GM21526 (cell line): ENCODE results near the gene NACC2.
"Not testable (repeated sequence)": the region's sequence is repeated elsewhere in the genome, so short reads cannot be mapped to it uniquely, and the experiment has no call there.

Experiments
- ATAC-seq: cut with Tn5 transposase; IDR thresholded peaks from one replicate; pipeline ENCODE4 v1.9.1; 2021; ENCODE audit warnings: moderate library complexity; ENCODE audit not compliant: unreplicated experiment, low FRiP score

The NACC2 gene

DNA sequence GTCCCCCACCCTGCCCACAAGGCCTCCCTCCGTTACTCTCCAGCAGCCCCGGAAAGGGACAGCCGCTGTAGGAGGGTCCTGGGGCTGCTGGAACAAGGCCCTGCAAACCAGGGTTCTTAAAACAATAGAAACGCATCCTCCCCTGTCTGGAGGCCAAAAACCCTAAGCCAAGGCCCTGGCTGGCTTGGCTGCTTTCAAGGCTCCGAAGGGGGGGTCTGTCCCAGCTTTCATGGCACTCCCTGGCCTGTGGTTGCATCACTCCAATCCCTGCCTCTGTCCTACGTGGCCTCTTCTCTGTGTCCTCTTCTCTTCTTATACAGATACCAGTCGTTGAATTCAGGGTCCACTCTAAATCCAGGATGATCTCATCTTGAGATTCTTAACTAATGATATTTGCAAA is 126.5 kb downstream of the NACC2 start:
- ATAC-seq, result no peak

DNA sequence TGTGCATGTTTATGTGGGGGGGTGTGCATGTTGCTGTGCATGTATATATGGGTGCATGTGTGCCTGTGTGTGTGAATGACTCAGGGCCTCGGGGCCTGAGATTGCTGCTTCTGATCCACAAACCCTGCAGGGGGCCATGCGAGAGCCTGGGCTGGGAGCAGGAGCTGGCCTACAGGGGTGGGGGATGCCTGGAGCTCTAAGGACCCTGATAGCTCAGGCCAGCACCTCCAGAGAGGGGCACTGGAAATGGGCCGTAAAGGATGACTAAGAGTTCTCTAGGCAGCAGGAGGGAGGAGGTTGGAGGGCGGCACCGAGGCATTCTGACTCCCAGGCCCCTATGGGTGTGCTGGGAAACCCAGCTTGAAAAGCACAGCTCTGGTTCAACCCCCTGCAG is 127.0 kb downstream of the NACC2 start:
- ATAC-seq, result no peak

DNA sequence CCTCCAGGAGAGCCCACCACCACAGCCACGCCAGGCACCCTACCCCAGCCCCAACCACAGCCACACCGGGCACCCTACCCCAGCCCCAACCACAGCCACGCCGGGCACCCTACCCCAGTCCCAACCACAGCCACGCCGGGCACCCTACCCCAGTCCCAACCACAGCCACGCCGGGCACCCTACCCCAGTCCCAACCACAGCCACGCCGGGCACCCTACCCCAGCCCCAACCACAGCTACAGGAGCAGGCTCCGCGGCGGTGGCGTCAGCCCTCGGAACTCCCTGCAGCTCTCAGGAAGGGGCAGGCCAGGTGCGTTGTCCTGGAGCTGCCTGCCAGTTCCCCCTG is 128.2 kb downstream of the NACC2 start:
- not testable (repeated sequence) for ATAC-seq

DNA sequence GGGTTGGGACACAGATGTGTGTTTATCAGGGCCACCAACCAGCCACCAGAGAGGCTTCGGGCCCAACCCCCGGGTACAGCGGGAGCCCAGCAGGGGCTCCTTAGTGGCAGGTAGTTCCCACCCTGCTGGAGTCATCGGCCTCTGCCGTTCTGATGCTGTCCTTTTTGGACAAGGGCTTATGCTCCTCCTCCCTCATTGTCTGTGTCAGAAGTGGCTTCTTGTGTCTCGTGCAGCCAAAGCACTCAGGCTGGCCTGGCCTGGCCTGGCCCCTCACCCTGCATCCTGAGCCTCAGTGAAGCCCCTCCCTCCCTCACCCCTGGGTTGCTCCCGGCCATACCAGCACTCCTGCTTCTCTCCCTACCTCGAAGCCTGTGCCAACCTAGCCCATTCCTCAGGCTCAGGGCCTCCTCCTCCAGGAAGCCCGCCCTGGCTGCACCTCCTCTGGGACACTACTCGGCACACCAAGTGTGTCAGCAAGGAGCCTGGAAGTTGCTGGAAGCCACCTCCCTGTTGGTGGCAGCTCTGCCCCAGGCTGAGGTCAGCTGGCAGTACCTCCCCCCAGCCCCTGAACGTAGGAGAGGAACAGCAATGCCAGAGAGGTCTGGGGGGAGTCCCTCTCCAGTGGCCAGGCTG is 129.8 kb downstream of the NACC2 start:
- ATAC-seq, result no peak

DNA sequence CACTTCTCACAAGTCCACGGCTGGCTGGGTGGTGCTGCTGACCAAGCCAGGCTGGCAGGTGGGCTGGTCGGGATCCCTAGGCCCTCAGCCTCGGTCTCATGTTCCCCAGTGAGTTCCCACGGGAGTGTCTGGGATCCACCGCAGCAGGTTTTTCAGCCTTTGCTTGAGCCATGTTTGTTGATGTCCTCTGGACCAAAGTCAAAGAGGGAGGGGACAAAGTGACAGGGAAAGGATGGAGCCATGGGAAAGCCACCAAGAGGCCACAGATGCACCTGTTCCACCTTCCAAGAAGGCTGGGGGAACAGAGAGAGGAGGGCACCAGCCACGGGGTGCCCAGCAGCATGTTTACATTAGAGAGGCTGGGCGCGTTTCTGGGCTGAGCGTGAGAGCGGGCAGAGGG is 131.2 kb downstream of the NACC2 start:
- no peak for ATAC-seq

DNA sequence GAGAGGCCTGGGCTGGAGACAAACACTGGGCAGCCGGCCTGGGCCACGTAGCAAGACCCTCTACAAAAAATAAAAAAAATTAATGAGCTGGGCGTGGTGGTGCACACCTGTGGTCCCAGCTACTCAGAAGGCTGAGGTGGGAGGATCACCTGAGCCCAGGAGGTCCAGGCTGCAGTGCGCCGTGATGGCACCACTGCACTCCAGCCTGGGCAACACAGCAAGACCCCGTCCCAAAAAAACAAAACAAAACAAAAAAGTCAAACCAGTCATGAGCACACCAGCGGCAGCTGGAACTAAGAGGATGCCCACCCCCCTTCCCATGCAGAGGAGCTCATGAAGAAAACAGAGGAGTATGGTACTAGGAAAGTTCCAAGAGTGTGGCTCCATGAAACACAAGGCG is 131.8 kb downstream of the NACC2 start:
- no peak for ATAC-seq

DNA sequence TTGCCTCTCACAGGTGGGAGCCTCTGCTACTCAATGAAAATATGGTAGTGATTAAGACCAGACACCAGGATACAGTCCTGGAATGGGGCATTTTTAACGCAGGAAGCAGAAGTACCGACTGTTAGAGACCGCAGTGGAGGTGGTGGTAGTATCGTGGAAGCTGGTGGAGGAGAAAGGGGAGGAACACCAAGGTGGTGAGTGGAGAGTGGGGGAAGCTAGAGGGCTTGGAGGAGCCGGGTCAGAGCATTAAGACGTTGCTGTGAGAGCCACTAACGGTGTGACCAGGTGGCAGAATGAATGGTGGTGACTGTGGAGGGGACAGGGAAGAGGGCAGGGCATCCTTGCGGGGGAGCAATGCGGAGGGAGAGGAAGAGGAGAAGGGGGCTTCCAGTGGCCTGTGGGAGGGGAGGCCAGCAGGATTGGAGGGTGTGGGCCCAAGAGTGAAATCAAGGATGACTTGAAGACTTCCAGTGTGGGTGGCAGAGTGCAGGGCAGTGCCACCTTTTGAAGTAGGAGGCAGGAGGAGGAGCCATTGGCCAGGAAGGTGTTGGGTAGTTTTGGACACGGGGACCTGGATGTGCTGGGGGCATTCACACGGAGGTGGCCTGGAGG is 132.3 kb downstream of the NACC2 start:
- ATAC-seq, result no peak

DNA sequence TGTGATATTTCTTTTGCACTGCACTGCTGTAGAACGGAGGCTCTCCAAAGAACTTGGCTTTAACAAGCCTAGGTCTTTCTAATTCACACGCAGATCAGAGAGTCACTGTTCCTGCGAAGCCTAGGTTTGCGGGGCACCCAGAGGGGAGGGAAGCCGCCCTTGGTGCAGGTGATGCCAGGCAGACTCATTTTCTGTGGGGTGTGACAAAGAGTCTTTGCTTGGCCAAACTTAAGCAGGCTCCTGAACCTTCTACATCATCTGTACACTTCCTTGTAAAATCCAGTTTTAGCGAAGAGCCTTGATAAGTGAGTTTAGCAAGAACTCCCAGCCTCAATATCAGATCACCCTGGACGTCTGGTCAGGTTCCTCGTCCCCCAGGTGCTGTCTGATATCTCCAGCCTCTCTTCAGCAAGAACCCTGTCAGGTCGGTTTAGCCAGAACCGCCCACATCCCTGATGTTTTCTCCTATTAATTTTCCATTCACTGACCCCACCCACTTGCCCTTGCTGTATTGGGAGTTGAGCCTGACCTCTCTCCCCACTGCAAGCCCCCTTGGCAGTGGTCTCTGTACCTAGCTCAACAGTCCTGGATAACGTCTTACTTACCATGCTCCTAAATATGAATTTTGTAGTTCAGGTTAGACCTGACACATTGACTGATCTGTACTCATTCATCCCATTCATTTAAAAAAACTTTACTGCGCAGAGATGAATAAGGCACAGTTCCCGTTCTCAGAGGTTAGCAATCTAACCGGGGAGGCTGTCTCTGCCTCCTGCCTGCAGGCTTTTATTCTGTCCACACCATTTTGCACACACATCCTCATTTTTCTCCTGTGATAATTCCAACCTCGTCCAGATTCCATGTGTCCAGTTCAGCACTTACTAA is 133.0 kb downstream of the NACC2 start:
- ATAC-seq, result no peak

DNA sequence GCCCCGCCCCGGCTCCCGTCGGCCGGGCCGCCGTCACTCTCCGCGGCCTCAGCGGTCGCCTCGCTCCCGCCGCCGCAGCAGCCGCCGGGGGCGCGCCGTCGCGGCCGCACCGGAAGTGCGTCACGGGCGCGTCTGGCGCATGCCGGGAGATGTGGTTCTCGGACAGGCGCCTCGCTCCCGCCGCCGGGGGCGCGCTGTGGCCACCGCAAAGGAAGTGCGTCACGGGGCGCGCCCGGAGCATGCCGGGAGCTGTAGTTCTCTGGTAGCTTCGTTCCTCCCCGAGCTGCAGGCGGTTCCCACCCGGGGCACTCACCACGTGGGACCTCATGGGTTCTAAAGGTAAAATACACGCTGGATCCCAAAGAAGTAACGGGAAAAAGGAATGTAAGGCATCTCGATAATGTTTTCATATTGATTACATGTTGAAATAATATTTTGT is 133.8 kb downstream of the NACC2 start, which contains the start of gene UBAC1:
Gene UBAC1, minus strand, starts transcription at position 97 of the 439 bp plus-strand sequence. CDS start 211 bp downstream, outside the sequence.
- ATAC-seq, result peak; percentile 75

DNA sequence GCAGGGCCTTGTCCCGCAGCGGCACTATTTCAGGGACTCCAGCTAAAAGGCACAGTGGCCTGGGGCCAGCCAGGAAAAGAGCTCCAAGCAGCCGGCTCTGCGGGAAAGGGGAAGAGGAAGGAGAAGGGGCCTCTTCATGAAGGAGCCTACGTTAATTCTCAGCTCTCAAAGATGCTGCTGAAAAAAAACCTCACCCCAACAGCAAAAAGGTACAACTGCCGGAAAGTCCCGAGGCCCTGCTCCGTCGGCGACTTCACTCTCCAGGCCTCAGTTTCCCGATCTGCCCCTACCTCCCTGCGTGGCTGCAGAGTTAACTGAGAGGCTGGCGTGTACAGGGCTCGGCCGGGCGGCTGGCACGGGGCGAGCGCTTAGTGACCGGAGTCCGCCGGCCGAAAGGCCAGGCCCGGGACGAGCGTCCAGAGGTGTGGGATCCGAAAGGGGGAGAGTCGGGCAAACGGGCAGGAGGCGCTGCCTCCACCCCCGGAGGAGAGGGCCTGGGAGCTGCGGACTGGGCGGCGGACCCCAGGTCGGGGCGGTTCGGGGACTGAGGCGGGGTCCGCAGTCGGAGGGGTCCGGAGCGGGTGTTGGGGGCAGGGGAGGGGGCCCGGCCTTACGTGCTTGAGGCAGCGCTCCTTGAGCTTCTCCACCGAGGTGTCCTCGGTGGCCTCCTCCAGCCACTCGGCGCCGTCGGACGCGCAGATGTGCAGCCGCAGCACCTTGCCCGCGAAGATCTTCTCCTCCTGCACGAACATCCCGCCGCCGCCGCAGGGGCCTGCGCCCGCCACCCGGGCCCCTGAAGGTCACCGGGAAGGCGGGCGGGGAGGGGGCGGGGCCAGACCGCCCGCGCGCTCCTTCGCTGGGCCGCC is 134.4 kb downstream of the NACC2 start:
- peak; percentile 15 for ATAC-seq

DNA sequence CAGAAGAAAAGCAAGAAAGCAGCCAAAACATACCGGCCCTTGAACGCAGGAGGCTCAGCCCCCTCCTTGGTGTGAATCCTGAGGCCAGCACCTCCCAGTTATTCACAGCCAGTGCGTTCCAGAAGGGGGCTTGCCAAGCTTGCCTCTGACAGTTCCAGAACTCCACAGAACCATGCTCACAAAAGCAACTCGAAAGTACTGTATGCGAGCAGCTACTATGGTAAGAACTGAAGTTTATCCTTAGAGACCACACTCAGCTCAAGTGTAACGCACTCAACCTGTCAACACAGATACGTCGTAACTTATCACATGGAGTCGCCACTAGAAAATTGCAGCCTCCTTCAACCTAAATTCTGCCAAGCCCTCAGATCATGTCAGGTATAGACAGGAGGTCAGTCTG is 135.3 kb downstream of the NACC2 start:
- ATAC-seq, result no peak

DNA sequence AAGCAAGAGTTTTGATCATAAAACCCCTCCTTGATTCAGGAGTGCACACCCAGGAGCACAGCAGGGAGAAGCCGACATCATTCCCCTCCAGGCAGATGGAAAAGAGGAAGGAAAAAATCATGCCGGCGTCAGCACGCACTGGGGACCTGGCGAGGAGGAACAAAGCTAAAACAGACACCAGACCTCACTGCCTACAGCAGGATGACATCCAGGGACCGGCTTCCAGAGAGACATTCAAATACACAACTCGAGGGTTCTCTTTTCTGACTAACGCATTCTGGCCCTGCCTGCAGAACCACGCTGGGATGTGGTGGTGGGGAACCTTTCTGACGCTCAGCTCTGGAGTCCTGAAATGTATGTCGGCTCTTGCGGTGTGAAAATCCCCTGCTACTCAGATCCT is 136.6 kb downstream of the NACC2 start:
- ATAC-seq, result no peak

DNA sequence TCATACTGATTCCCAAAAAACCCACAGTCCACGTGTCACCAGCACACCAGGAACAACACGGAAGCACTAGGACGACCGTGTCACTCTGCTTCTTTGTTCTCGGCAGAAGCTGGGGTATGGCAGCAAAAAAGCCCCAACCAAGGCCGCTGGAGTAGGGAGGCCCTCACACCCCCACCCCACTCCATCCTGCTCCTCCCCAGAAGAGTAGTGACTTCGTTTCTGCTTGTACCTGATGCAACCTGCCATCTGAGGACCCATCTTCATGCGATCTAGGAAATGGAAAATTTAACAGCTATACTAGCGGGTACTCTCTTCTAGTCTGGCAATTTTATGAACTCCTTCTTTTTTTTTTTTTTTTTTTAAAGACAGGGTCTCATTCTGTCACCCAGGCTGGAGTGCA is 137.7 kb downstream of the NACC2 start:
- ATAC-seq, result no peak

DNA sequence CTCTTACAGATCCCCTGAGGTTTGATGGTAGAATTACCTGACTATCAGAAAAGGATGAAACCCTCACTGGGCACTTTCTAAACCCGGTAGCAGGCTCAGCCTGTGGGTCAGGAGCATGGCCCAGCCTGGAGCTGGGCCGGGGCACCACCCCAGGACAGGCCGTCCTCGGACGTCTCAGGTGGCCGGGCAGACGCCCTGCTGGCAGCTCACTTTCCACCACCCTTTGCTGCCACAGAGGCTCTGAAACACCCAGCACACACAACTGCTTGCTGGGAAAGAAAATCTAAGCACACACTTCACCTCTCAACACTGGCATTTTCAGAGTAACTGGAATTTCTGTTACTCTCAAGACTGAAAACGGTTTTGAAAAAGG is 138.3 kb downstream of the NACC2 start:
- ATAC-seq, result no peak
